ENCODE data around the gene TXNL4A. TPM values are rescaled to one million over a fixed set of nuclear protein-coding genes. Genes with fewer than 3 reads are reported as not detected.
A peak's percentile ranks its signal among the peaks of the same experiment; 100 is the strongest.

The TXNL4A gene
- total RNA-seq, 1 donor = 29.9 TPM

DNA sequence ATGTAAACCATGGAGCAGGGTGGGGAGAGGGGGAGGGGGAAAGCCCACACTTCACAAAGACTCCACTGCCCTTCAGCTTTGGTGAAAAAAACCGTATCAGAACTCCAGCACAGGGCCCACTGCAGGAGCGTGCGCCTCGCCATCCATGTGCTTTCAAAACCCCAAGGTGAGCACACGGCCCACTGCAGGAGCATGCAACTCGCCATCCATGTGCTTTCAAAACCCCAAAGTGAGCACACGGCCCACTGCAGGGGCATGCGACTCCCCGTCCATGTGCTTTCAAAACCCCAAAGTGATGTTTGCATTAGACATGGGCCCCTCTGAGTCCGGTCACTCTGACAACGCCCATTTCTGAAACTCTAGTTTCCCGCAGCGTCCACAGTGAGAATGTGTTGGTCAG lies 7.8 kb downstream of the TXNL4A start:
- H3K4me3 ChIP-seq (ENCODE audit: low read length) = no peak overlapping the region
- H3K4me1 ChIP-seq (ENCODE audit: insufficient read depth, low read length) = peaks cover 23% of the 10 kb centered on the region
- H3K9me3 ChIP-seq (ENCODE audit: low read depth, low read length) = no peaks in the 10 kb centered on the region
- no peaks in the 10 kb centered on the region for H3K27me3 ChIP-seq (ENCODE audit: insufficient read depth, low read length)

DNA sequence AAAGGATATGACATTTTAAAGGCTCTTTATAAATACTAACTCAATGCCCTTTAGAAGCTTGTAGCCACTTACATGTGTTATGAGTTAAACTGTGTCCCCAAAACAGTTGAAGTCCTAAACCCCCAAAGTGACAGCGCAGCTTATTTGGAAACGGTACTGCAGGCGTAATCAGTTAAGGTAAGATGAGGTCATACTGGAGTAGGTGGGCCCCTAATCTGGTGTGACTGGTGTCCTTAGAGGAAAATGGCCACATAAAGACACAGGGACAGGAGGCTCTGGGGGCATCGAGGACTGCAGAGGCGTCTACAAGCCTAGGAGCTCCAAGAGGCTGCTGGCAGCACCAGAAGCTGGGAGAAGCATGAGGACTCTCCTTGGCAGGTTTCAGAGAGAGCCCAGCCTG lies 8.5 kb downstream of the TXNL4A start:
- Histone ChIP-seq H3K4me1 (ENCODE audit: insufficient read depth, low read length) (peaks cover 23% of the 10 kb centered on the region), H3K9me3 (ENCODE audit: low read depth, low read length) (no peaks in the 10 kb centered on the region), H3K27me3 (ENCODE audit: insufficient read depth, low read length) (no peaks in the 10 kb centered on the region), H3K4me3 (ENCODE audit: low read length) (no peak overlapping the region)

DNA sequence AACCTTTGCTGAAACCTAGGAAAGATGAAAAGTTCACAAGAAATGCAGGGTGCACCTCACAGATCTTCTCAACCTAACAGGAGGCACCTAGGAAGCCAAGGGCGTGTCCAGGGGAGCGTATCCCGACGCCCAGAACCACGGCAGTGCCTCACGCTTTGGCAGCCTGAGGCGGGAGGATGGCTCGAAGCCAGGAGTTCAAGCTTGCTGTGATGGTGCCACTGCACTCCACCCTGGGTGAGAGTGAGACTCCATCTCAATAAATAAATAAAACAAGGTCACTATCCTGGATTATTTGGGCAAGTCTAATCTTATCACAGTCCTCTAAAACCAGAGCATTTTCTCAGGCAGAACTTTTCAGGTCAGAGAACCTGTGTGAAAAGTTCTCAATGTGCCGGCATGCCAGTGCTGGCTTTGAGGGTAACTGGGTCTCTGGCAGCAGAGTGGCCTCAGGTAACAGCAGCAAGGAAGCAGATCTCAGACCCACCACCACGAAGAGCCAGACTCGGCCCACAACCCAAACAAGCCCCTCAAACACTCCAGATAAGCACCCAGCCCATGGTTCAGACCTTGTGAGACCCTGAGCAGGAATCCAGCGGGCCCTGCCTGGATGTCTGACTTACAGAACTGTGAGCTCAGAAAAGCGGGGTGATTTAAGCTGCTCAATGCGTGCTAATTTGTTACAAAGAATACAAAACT lies 12.2 kb downstream of the TXNL4A start:
- H3K9me3 ChIP-seq (ENCODE audit: low read depth, low read length) = no peaks in the 10 kb centered on the region
- H3K4me3 ChIP-seq (ENCODE audit: low read length) = no peak overlapping the region
- H3K4me1 ChIP-seq (ENCODE audit: insufficient read depth, low read length) = no peaks in the 10 kb centered on the region
- H3K27me3 ChIP-seq (ENCODE audit: insufficient read depth, low read length) = no peaks in the 10 kb centered on the region

DNA sequence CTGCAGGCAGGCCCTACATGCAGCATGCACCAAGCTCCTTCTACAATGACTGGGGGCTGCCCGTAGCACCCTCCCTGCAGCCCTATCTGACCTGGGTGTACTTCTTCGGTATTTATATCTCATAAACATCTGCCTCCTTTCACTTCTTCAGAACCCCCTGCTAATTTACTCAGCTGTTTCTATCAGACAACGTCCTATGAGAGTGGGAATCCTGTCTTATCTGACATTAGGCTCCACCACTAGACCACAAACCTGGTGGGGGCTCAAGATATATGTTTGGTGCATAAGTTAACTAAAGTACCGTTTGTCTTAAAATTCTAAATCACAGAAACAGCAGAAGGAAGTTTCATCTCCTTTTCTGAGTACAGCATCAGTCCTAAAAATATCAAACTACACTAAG lies 13.3 kb downstream of the TXNL4A start:
- Histone ChIP-seq H3K4me3 (ENCODE audit: low read length) (no peak overlapping the region), H3K4me1 (ENCODE audit: insufficient read depth, low read length) (no peaks in the 10 kb centered on the region), H3K27me3 (ENCODE audit: insufficient read depth, low read length) (no peaks in the 10 kb centered on the region), H3K9me3 (ENCODE audit: low read depth, low read length) (no peaks in the 10 kb centered on the region)

GRCh38 chr18:79974025-79974654 lies 14.2 kb downstream of the TXNL4A start:
- Histone ChIP-seq H3K4me3 (ENCODE audit: low read length) (no peak overlapping the region), H3K9me3 (ENCODE audit: low read depth, low read length) (no peaks in the 10 kb centered on the region), H3K4me1 (ENCODE audit: insufficient read depth, low read length) (no peaks in the 10 kb centered on the region), H3K27me3 (ENCODE audit: insufficient read depth, low read length) (no peaks in the 10 kb centered on the region)

DNA sequence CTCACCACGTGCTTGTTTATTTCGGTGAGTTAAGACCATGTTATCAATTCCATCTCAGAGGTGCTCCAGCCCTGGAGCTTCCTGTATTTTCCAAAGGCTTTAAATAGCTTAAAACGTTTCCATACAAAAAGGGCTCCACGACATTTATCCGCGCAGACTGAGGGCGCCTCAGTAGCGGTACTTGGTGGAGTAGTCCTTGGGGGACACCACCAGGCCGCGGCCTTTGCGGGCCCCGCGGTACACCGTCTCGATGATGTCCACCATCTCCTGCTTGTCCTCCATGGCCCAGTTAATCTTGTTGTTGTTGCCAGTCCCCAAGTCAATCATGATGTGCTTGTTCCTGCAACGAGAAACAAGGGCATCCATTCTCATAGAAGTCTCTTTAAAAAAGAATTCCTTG lies 14.8 kb downstream of the TXNL4A start:
- no peaks in the 10 kb centered on the region for H3K9me3 ChIP-seq (ENCODE audit: low read depth, low read length)
- H3K4me1 ChIP-seq (ENCODE audit: insufficient read depth, low read length) = no peaks in the 10 kb centered on the region
- H3K27me3 ChIP-seq (ENCODE audit: insufficient read depth, low read length) = no peaks in the 10 kb centered on the region
- no peak overlapping the region for H3K4me3 ChIP-seq (ENCODE audit: low read length)

GRCh38 chr18:79972720-79973119 lies 15.6 kb downstream of the TXNL4A start:
- Histone ChIP-seq H3K4me1 (ENCODE audit: insufficient read depth, low read length) (no peaks in the 10 kb centered on the region), H3K9me3 (ENCODE audit: low read depth, low read length) (no peaks in the 10 kb centered on the region), H3K4me3 (ENCODE audit: low read length) (no peak overlapping the region), H3K27me3 (ENCODE audit: insufficient read depth, low read length) (no peaks in the 10 kb centered on the region)

- H3K4me1 ChIP-seq (ENCODE audit: insufficient read depth, low read length) = no peaks in the 10 kb centered on the region
- no peaks in the 10 kb centered on the region for H3K9me3 ChIP-seq (ENCODE audit: low read depth, low read length)
- H3K27me3 ChIP-seq (ENCODE audit: insufficient read depth, low read length) = no peaks in the 10 kb centered on the region
- no peak overlapping the region for H3K4me3 ChIP-seq (ENCODE audit: low read length)
Observed at GRCh38 chr18:79971986-79972385, 16.4 kb downstream of the TXNL4A start.

DNA sequence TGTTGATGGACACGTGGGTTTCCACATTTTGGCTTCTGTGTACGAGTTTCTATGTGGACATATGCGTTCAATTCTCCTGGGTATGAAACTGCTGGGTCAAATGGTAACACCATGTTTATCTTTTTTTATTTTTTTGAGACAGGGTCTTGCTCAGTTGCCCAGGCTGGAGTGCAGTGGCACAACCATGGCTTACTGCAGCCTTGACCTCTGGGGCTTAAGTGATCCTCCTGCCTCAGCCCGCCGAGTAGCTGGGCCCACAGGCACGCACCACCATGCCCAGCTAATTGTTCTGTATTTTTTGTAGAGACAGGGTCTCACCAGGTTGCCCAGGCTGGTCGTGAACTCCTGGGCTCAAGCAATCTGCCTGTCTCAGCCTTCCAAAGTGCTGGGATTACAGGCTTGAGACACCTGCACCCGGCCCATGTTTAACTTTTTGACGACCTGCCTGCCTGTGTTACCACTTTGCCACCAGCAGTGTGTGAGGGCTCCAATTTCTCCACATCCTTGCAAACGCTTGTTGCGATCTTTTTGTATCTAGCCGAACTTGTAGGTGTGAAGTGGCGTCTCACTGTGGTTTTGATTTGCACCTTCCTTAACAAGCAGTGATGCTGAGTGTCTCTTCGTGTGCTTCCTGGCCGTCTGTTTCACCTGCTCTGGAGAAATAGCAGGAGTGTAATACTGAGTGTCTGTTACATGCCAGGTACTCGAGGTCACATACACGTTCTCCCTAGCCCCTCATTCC lies 17.0 kb downstream of the TXNL4A start:
- Histone ChIP-seq H3K27me3 (ENCODE audit: insufficient read depth, low read length) (no peaks in the 10 kb centered on the region), H3K4me3 (ENCODE audit: low read length) (no peak overlapping the region), H3K4me1 (ENCODE audit: insufficient read depth, low read length) (no peaks in the 10 kb centered on the region), H3K9me3 (ENCODE audit: low read depth, low read length) (no peaks in the 10 kb centered on the region)

DNA sequence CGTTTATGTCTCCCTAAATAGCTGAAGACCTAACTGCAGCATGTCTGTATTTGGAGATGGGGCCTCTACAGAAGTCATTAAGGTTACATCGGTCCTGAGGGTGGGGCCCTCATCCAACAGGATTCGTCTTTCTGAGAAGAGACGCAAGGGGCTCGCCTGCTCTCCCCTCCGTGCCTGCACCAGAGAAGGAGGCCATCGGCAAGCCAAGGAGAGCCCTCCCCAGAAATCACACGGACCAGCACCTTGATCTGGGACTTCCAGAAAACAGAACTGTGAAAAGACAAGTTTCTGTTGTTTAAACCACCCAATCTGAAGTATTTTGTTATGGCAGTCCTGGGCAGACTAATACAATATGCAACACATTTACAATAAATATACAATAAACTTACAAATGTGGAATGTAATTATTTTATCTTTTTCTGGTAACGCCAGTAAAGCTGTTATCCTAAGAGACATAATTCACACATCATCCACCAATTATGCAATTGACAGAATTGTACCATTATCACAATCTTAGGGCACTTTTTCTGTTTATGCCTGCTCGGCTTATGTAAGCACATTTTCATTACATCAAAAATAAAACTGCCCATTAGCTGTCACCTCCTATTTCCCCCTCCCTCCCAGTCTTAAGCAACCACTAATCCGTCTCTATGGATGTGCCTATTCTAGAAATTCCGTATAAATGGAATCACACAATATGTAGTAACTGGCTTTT lies 17.8 kb downstream of the TXNL4A start:
- no peak overlapping the region for H3K4me3 ChIP-seq (ENCODE audit: low read length)
- H3K27me3 ChIP-seq (ENCODE audit: insufficient read depth, low read length) = no peaks in the 10 kb centered on the region
- H3K4me1 ChIP-seq (ENCODE audit: insufficient read depth, low read length) = peaks cover 2% of the 10 kb centered on the region
- H3K9me3 ChIP-seq (ENCODE audit: low read depth, low read length) = no peaks in the 10 kb centered on the region

DNA sequence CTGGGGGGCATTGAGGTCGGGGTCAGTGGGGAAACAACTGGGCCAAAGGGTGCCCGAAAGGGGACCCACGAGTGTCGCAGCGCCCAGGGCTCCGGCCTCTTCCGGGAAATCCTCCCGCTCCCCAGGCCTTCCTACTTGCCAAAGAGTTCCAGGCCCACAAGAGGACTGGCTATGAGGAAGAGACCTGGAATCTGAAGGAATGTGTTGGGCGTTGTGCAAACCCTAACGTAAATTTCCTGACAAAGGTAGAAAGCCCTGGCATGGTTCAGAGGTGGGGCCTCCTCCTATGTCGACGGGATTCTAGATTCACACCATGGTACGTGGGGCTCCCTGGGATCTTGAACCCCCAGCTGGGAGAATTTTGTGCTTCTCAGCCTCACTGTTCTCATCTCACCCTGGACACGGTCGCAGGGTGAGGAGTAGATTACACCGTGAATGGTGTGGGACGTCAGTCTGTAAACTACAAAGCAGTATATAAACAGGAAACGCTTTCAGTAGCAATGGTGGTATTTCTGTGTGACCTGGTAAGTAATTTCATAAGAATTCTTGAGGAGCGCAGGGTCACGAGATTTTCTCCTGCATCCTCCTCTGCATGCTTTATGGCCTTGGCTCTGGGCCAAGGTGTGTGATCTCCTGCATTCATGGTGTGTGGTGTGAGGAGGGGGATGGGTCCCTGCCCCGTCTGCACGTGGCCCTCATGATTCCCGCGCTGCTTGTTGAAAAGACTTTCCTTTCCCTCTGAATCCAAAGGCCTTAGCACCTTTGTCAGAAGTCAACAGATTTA lies 23.1 kb downstream of the TXNL4A start:
- peaks cover 31% of the 10 kb centered on the region for H3K4me1 ChIP-seq (ENCODE audit: insufficient read depth, low read length)

DNA sequence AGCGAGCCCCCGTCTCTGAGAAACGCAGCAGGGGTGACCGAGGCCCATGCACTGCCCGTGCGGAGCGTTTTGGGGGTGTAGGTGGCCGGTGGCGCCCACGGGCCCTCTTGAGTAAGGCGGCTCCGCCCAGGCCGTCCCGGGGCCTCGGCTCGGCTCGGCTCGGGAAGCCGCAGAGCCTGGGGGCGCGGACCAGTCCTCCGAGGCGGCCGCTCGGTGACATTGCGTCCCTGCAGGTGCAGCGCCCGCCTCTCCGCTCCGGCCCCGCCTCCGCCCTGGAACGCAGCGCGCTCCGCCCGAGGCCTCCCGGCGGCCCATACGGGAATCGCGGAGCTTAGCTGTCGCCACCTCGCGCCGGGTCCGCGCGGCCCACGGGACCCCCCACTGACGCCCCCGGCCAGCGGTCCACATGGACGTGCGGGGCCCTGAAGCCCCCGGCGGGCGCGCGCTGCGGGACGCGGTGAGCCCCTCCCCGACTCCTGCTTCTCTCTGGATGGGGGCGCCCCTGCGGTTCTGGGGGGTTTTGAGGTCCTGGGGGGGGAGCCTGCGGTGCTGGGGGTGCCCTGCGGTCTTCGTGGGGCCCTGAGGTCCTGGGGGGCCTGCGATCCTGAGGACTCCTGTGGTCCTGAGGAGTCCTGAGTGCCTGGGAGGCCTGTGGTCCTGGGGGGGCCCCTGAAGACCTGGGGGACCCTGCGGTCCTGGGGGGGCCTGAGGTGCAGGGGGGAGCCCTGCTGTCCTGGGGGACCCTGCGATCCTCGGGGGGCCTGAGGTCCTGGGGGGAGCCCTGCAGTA lies 23.8 kb downstream of the TXNL4A start, which contains the start of gene HSBP1L1:
Gene HSBP1L1, plus strand, starts transcription at position 314 of the 789 bp plus-strand sequence. Its CDS starts 93 bp downstream, at position 407.
- Histone ChIP-seq H3K27me3 (ENCODE audit: insufficient read depth, low read length) (no peaks in the 10 kb centered on the region), H3K4me3 (ENCODE audit: low read length) (peak within 1 kb of the TSS; percentile 47), H3K9me3 (ENCODE audit: low read depth, low read length) (no peaks in the 10 kb centered on the region)

More for the DNA sequence above, 23.1 kb downstream of the TXNL4A start:
- H3K9me3 ChIP-seq (ENCODE audit: low read depth, low read length) = no peaks in the 10 kb centered on the region
- peak overlapping the region; percentile 47 for H3K4me3 ChIP-seq (ENCODE audit: low read length)
- no peaks in the 10 kb centered on the region for H3K27me3 ChIP-seq (ENCODE audit: insufficient read depth, low read length)

DNA sequence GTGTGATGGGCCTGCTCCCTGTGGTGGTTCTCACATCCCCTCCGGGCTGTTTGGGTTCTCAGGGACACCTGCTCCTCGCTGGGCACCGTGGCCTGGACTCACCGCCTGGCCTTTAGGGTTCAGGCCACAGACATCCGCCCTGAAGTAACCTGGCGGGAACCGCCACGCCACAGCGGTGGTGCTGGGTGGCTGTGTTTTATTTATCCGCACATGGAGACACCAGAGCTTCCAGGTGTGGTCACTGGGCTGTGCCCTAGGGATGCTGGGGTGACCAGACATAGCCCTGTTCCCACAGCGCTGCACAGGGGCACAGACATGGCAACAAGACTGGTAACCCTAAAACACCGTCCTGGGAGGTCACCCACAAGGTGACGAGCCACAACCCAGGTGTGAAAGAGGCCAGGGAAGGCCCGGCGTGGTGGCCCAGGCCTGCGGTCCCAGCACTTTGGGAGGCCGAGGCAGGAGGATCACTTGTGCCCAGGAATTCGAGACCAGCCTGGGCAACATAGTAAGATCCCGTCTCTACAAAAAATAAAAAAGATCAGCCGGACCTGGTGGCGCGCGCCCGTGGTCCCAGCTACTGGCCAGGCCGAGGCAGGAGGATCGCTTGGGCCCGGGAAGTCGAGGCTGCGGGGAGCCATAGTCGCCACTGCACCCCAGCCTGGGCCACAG lies 24.6 kb downstream of the TXNL4A start:
- H3K9me3 ChIP-seq (ENCODE audit: low read depth, low read length) = no peaks in the 10 kb centered on the region
- H3K4me1 ChIP-seq (ENCODE audit: insufficient read depth, low read length) = peaks cover 39% of the 10 kb centered on the region
- H3K27me3 ChIP-seq (ENCODE audit: insufficient read depth, low read length) = no peaks in the 10 kb centered on the region
- peak overlapping the region; percentile 47 for H3K4me3 ChIP-seq (ENCODE audit: low read length)

More for the DNA sequence above, 23.8 kb downstream of the TXNL4A start, which contains the start of gene HSBP1L1:
- peaks cover 37% of the 10 kb centered on the region for H3K4me1 ChIP-seq (ENCODE audit: insufficient read depth, low read length)

Measured in mononuclear cell (primary cell).